ENCODE measurements around the gene CNBP.
"Not testable (repeated sequence)": the region's sequence is repeated elsewhere in the genome, so short reads cannot be mapped to it uniquely, and the experiment has no call there.

CNBP gene

GRCh38 chr3:129183569-129184395 is at the start of gene CNBP:
CNBP (minus strand) TSS chr3:129183896; CDS start chr3:129171757, 12,139 bp downstream.
- no peaks in the 10 kb centered on the region for H3K9me3 ChIP-seq (ENCODE audit: control insufficient read depth, insufficient read depth, low read length)
- H3K4me1 ChIP-seq (ENCODE audit: control insufficient read depth, insufficient read depth, low read length), result peaks cover 9% of the 10 kb centered on the region; the same call in 1 of the 2 replicates
- H3K36me3 ChIP-seq (ENCODE audit: control insufficient read depth, insufficient read depth, low read length), result peaks cover 28% of the 10 kb centered on the region
- H3K27ac ChIP-seq (ENCODE audit: low read depth, low read length), result peak within 1 kb of the TSS; percentile 96
- H3K4me3 ChIP-seq (ENCODE audit: low read depth, low read length), result peak within 1 kb of the TSS; percentile 99
- peak within 1 kb of the TSS; percentile 100 for H3K9ac ChIP-seq (ENCODE audit: low read depth, low read length)
- H3K27me3 ChIP-seq (ENCODE audit: control insufficient read depth, insufficient read depth, low read length), result no peaks in the 10 kb centered on the region

GRCh38 chr3:129231331-129232119 is 47.8 kb upstream of the CNBP start:
- H3K4me3 ChIP-seq (ENCODE audit: low read depth, low read length), result no peak overlapping the region
- no peak overlapping the region for H3K9ac ChIP-seq (ENCODE audit: low read depth, low read length)
- no peaks in the 10 kb centered on the region for H3K36me3 ChIP-seq (ENCODE audit: control insufficient read depth, insufficient read depth, low read length)
- H3K27me3 ChIP-seq (ENCODE audit: control insufficient read depth, insufficient read depth, low read length), result no peaks in the 10 kb centered on the region
- no peaks in the 10 kb centered on the region for H3K9me3 ChIP-seq (ENCODE audit: control insufficient read depth, insufficient read depth, low read length)
- peaks cover 16% of the 10 kb centered on the region for H3K4me1 ChIP-seq (ENCODE audit: control insufficient read depth, insufficient read depth, low read length)
- H3K27ac ChIP-seq (ENCODE audit: low read depth, low read length), result no peak overlapping the region

GRCh38 chr3:129230311-129231019 is 46.8 kb upstream of the CNBP start:
- Histone ChIP-seq H3K4me1 (ENCODE audit: control insufficient read depth, insufficient read depth, low read length) (peaks cover 16% of the 10 kb centered on the region), H3K36me3 (ENCODE audit: control insufficient read depth, insufficient read depth, low read length) (no peaks in the 10 kb centered on the region), H3K4me3 (ENCODE audit: low read depth, low read length) (no peak overlapping the region), H3K27me3 (ENCODE audit: control insufficient read depth, insufficient read depth, low read length) (no peaks in the 10 kb centered on the region), H3K9me3 (ENCODE audit: control insufficient read depth, insufficient read depth, low read length) (no peaks in the 10 kb centered on the region), H3K9ac (ENCODE audit: low read depth, low read length) (no peak overlapping the region), H3K27ac (ENCODE audit: low read depth, low read length) (no peak overlapping the region)

- H3K4me1 ChIP-seq (ENCODE audit: control insufficient read depth, insufficient read depth, low read length), result peaks cover 16% of the 10 kb centered on the region
- H3K4me3 ChIP-seq (ENCODE audit: low read depth, low read length), result peak overlapping the region; percentile 10; the same call in 1 of the 2 replicates
- no peaks in the 10 kb centered on the region for H3K27me3 ChIP-seq (ENCODE audit: control insufficient read depth, insufficient read depth, low read length)
- H3K36me3 ChIP-seq (ENCODE audit: control insufficient read depth, insufficient read depth, low read length), result no peaks in the 10 kb centered on the region
- H3K9ac ChIP-seq (ENCODE audit: low read depth, low read length), result peak overlapping the region; percentile 16; the same call in 1 of the 2 replicates
- no peaks in the 10 kb centered on the region for H3K9me3 ChIP-seq (ENCODE audit: control insufficient read depth, insufficient read depth, low read length)
- H3K27ac ChIP-seq (ENCODE audit: low read depth, low read length), result peak overlapping the region; percentile 87
Measured at GRCh38 chr3:129228891-129229585, 45.3 kb upstream of the CNBP start.

- Histone ChIP-seq H3K9ac (ENCODE audit: low read depth, low read length) (no peak overlapping the region), H3K4me1 (ENCODE audit: control insufficient read depth, insufficient read depth, low read length) (peaks cover 16% of the 10 kb centered on the region), H3K36me3 (ENCODE audit: control insufficient read depth, insufficient read depth, low read length) (no peaks in the 10 kb centered on the region), H3K27ac (ENCODE audit: low read depth, low read length) (no peak overlapping the region), H3K4me3 (ENCODE audit: low read depth, low read length) (no peak overlapping the region), H3K27me3 (ENCODE audit: control insufficient read depth, insufficient read depth, low read length) (no peaks in the 10 kb centered on the region), H3K9me3 (ENCODE audit: control insufficient read depth, insufficient read depth, low read length) (no peaks in the 10 kb centered on the region)
Measured at GRCh38 chr3:129226374-129226773, 42.7 kb upstream of the CNBP start.

- Histone ChIP-seq H3K9me3 (ENCODE audit: control insufficient read depth, insufficient read depth, low read length) (no peaks in the 10 kb centered on the region), H3K4me1 (ENCODE audit: control insufficient read depth, insufficient read depth, low read length) (peaks cover 16% of the 10 kb centered on the region), H3K27ac (ENCODE audit: low read depth, low read length) (no peak overlapping the region), H3K27me3 (ENCODE audit: control insufficient read depth, insufficient read depth, low read length) (no peaks in the 10 kb centered on the region), H3K4me3 (ENCODE audit: low read depth, low read length) (no peak overlapping the region), H3K36me3 (ENCODE audit: control insufficient read depth, insufficient read depth, low read length) (no peaks in the 10 kb centered on the region), H3K9ac (ENCODE audit: low read depth, low read length) (no peak overlapping the region)
Measured at GRCh38 chr3:129224984-129225393, 41.3 kb upstream of the CNBP start.

GRCh38 chr3:129224387-129224786 is 40.7 kb upstream of the CNBP start:
- not testable (repeated sequence) for H3K4me3 ChIP-seq (ENCODE audit: low read depth, low read length); H3K9me3 ChIP-seq (ENCODE audit: control insufficient read depth, insufficient read depth, low read length); H3K36me3 ChIP-seq (ENCODE audit: control insufficient read depth, insufficient read depth, low read length); H3K27me3 ChIP-seq (ENCODE audit: control insufficient read depth, insufficient read depth, low read length); H3K27ac ChIP-seq (ENCODE audit: low read depth, low read length); H3K9ac ChIP-seq (ENCODE audit: low read depth, low read length)
- H3K4me1 ChIP-seq (ENCODE audit: control insufficient read depth, insufficient read depth, low read length), result peaks cover 14% of the 10 kb centered on the region

GRCh38 chr3:129218742-129219141 is 35.0 kb upstream of the CNBP start:
- H3K27me3 ChIP-seq (ENCODE audit: control insufficient read depth, insufficient read depth, low read length), result no peaks in the 10 kb centered on the region
- no peaks in the 10 kb centered on the region for H3K36me3 ChIP-seq (ENCODE audit: control insufficient read depth, insufficient read depth, low read length)
- H3K9ac ChIP-seq (ENCODE audit: low read depth, low read length), result no peak overlapping the region
- no peak overlapping the region for H3K27ac ChIP-seq (ENCODE audit: low read depth, low read length)
- H3K4me1 ChIP-seq (ENCODE audit: control insufficient read depth, insufficient read depth, low read length), result no peaks in the 10 kb centered on the region
- H3K9me3 ChIP-seq (ENCODE audit: control insufficient read depth, insufficient read depth, low read length), result no peaks in the 10 kb centered on the region
- no peak overlapping the region for H3K4me3 ChIP-seq (ENCODE audit: low read depth, low read length)

- H3K9ac ChIP-seq (ENCODE audit: low read depth, low read length), result no peak overlapping the region
- H3K36me3 ChIP-seq (ENCODE audit: control insufficient read depth, insufficient read depth, low read length), result no peaks in the 10 kb centered on the region
- H3K4me3 ChIP-seq (ENCODE audit: low read depth, low read length), result no peak overlapping the region
- no peak overlapping the region for H3K27ac ChIP-seq (ENCODE audit: low read depth, low read length)
- H3K4me1 ChIP-seq (ENCODE audit: control insufficient read depth, insufficient read depth, low read length), result no peaks in the 10 kb centered on the region
- no peaks in the 10 kb centered on the region for H3K27me3 ChIP-seq (ENCODE audit: control insufficient read depth, insufficient read depth, low read length)
- H3K9me3 ChIP-seq (ENCODE audit: control insufficient read depth, insufficient read depth, low read length), result no peaks in the 10 kb centered on the region
Measured at GRCh38 chr3:129213238-129213637, 29.5 kb upstream of the CNBP start.

GRCh38 chr3:129211772-129212171 is 28.1 kb upstream of the CNBP start:
- Histone ChIP-seq H3K4me3 (ENCODE audit: low read depth, low read length) (no peak overlapping the region), H3K27ac (ENCODE audit: low read depth, low read length) (no peak overlapping the region), H3K9ac (ENCODE audit: low read depth, low read length) (no peak overlapping the region), H3K27me3 (ENCODE audit: control insufficient read depth, insufficient read depth, low read length) (no peaks in the 10 kb centered on the region), H3K9me3 (ENCODE audit: control insufficient read depth, insufficient read depth, low read length) (no peaks in the 10 kb centered on the region), H3K4me1 (ENCODE audit: control insufficient read depth, insufficient read depth, low read length) (no peaks in the 10 kb centered on the region), H3K36me3 (ENCODE audit: control insufficient read depth, insufficient read depth, low read length) (no peaks in the 10 kb centered on the region)
